Renal cortex interstitium (tissue), 15 donors: ENCODE measurements around the gene CAMK1D. TPM values are rescaled to one million over a fixed set of nuclear protein-coding genes. Genes with fewer than 3 reads are reported as not detected.
"Not testable (repeated sequence)": the region's sequence is repeated elsewhere in the genome, so short reads cannot be mapped to it uniquely, and the experiment has no call there.

Source experiments
- DNase-seq, 11 donors: peaks; one replicate each; pipeline ENCODE4 v3.0.0-alpha.2; 2013; ENCODE audit warnings: low read depth in 9 of 11, low spot score in 4 of 11; ENCODE audit errors: extremely low read depth in 1 of 11
- long read RNA-seq, 16 experiments: transcript quantifications; one replicate each; lab custom pipeline, GENCODE V29; 2026
- polyA plus RNA-seq, 3 donors: library from polyadenylated mRNA; unstranded; fragments of 120-200 nt; gene quantifications; one replicate each; pipeline ENCODE4 v1.2.1, GENCODE V29; 2013; ENCODE audit not compliant: insufficient read length in 3 of 3

The CAMK1D gene
- polyA plus RNA-seq = 10 to 100 TPM; 10.5 to 13.0 (median 10.8) TPM
- long read RNA-seq, donor 1 = 0 reads
- long read RNA-seq, donor 2 = 0 reads
- long read RNA-seq, donor 3 = 0 reads
- long read RNA-seq, donor 4 = 0 reads
- long read RNA-seq, donor 5 = 0 reads
- long read RNA-seq, donor 6 = 0 reads
- long read RNA-seq, donor 7 = 0 reads
- long read RNA-seq, donor 8, partial matches to known transcripts = 5 of 5 reads
- long read RNA-seq, donor 8, other reads (novel, unspliced or antisense) = 0 of 5 reads
- long read RNA-seq, donor 9 = 0 reads
- long read RNA-seq, donor 10 = 0 reads
- long read RNA-seq, donor 11 = 0 reads
- long read RNA-seq, donor 12 = 0 reads
- long read RNA-seq, donor 13 = 0 reads
- long read RNA-seq, donor 14 = 0 reads
- long read RNA-seq, donor 15 = 0 reads
- long read RNA-seq, donor 16 = 0 reads

GRCh38 chr10:12348870-12349628 lies at the start of gene CAMK1D:
TSS of gene CAMK1D (plus strand) at chr10:12349547.
- DNase-seq = peak in 5 of 11 donors; percentile 42 to 63 (median 58)

GRCh38 chr10:12301036-12301435 lies 48.3 kb upstream of the CAMK1D start:
- DNase-seq = not testable (repeated sequence)

DNA sequence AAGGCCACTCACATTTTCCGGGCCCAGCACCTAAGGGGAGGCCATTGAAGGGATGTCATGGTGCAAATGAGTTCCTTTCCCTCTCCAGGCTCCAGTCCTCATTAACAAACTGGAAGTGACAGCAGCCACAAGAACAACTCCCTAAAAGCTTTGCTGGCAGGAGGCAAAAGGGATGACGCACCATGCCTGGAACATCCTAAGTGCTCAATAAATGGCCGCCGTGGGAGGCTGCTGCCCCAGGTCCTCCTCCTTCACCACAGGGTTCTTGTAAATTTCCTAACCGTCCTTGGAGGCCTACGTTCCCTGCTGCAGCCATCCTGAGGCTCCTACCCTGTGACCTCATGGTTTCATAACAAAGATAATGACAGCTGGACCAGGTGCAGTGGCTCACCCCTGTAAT lies 41.3 kb upstream of the CAMK1D start:
- DNase-seq = no peak

DNA sequence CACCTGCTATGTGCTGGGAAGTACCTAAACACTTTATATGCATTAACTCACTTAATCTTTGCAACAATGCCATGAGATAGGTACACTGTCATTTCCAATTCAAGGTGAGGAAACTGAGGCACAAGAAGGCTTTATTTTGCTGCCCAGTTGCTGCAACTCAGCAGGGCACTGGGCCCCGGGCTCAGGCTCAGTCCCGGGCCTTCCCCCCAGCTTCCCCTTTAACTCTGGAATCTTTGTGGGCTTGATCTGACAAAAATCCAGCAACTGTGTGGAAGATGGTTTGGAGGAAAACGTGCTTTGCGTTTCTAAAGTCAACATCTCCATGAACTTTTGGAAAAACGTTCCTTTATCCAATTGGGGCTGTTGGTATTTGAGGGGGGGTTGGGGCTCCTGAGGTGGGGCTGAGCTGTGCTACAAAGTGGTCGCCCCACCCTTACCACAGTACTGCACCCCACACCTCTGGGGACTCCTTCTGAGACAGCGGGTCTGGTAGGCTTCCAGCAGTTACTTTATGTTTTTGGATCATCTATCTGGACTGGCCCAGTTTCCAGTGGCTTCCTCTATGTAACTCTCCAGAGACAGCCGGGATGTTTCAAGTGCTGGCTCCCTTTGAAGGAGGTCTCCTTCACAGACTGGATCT lies 40.5 kb upstream of the CAMK1D start:
- no peak for DNase-seq

- DNase-seq = not testable (repeated sequence)
Measured at GRCh38 chr10:12309783-12310182, 39.6 kb upstream of the CAMK1D start.

DNA sequence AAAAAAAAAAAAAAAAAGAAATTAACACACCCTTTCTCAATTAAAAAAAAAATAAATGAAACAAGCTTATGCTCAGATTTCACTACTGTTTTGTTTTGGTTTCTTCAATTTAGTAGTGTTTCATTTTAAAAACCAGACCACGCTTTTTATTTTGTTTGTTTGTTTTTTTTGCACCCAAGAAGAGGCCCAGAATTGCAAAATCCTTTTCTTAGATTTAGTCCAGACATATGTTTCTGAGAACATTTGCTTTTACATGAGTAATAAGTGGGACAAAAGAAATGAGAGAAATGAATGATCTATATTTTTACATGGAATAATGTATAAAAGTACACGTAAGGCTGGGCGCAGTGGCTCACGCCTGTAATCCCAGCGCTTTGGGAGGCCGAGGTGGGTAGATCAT lies 34.5 kb upstream of the CAMK1D start:
- DNase-seq = no peak

DNA sequence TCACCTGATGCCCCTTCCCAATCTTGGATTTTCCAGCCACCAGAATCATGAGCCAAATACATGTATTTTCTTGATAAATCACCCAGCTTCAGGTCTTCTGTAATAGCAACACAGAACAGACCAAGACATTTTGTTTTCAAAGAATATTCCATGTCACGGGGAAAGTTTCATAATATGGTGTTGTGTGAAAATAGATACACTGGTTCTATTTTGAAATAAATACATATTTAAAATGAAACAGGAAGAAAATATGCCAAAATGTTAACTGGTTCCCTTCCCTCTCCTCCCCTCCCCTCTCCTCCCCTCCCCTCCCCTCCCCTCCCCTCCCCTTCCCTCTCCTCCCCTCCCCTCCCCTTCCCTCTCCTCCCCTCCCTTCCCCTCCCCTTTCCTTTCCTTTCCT lies 30.3 kb upstream of the CAMK1D start:
- DNase-seq = no peak

DNA sequence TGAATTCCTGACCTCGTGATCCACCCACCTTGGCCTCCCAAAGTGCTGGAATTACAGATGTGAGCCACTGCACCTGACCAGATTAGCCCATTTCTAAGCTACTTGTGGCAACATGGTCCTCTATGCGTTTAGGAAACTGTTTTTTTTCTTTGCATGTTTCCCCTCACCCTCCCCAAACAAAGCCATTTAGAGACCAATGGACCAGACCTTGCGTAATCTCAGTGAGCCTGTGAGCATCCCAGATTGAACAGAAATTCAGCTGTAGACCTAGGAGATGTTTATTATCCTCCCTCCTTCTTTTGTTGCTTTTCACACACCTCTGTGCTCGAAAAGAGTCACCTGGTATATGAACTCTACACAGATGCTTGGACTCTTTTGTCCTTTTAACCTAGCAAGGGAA lies 28.5 kb upstream of the CAMK1D start:
- DNase-seq = no peak

DNA sequence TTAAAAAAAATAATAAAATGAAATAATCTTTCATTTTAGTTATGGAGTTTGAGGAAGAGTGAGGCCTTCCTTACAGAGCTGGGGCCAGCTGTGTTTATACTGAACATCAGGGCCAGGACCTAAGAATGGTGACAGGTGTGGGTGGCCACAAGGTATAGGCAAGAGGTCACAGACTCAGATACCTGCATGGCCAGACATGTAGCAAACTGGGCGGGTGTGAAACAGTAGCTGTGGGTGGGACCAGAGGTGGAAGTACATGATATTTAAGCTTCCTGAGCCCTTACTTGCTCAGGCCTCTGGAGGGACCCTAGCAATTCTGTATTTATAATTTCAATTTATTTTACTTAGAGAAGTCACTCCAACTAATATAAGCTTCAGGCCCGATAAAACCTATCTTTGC lies 27.7 kb upstream of the CAMK1D start:
- no peak for DNase-seq

DNA sequence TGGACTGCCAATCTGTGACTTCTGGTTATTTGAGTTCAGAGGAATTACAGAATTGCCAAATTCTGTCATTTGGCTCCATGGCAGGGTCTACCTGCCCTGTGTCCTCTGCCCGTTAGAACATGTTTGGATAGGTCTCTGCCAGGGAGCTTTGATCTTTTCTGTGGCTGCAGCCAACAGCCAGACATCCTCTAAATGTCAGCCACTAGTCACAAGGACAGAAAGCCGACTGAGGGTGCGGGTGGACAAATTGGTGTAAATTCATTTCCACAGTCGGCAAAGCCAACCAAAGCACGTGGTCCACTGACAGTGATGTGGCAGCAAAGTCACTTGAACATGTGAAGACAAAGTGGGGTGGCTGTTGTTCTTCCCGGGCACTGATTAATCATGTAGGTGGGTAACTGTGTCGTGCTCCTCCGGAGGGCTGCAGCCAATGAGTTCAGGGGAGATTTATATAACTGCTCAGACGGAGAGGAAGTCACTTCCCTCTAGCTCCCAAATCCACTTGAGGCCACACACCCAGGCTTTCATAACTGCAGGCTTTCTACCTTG lies 26.7 kb upstream of the CAMK1D start:
- no peak for DNase-seq

- DNase-seq = no peak
Measured at GRCh38 chr10:12324530-12324929, 24.8 kb upstream of the CAMK1D start.

DNA sequence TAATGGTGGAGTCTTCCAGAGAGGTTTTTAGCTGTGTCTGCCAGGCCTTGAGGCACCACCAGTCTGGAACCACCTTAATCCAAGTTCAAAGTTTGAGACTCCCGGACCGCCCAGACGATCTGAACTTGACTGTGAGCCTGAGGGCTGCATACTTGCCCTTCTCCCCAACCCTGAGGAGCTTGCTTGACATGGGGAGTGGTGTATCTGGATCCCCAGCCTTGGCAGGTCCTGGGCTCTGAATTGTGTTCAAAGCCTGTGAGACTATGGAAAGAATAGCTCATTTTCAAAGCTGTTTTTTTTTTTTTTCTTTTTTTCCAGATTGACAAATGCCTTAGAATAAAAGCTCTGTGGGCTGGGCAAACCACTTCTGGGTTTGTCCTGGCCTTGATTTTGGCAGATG lies 22.3 kb upstream of the CAMK1D start:
- DNase-seq = no peak

DNA sequence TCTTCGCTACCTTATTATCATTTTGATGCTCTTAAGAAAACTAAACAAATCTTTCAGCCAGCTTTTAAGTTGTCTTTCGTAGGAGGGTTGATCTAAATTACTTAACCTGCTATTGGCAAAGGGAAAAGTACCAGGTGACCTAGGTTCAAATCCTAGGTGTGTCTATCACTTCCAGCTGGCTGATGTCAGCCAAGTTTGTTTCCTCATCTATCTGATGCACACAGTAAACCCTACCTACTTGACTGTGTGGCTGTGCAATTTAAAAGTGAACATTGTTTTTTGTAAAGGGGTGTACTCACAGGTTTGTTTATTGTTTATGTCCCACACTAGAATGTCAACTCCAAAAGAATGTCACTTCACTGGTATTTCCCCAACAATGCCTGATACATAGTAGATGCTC lies 21.9 kb upstream of the CAMK1D start:
- no peak for DNase-seq

DNA sequence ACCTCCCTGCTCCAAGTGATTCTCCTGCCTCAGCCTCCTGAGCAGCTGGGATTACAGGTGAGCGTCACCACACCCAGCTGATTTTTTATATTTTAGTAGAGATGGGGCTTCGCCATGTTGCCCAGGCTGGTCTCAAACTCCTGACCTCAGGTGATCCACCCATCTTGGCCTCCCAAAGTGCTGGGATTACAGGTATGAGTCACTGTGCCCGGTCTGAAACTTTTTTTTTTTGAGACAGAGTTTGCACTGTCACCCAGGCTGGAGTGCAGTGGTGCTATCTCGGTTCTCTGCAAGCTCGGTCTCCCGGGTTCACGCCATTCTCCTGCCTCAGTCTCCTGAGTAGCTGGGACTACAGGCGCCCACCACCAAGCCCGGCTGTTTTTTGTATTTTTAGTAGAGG lies 21.0 kb upstream of the CAMK1D start:
- DNase-seq = not testable (repeated sequence)

GRCh38 chr10:12332572-12333379 lies 16.6 kb upstream of the CAMK1D start:
- no peak for DNase-seq

GRCh38 chr10:12333380-12334185 lies 15.8 kb upstream of the CAMK1D start:
- DNase-seq = no peak

DNA sequence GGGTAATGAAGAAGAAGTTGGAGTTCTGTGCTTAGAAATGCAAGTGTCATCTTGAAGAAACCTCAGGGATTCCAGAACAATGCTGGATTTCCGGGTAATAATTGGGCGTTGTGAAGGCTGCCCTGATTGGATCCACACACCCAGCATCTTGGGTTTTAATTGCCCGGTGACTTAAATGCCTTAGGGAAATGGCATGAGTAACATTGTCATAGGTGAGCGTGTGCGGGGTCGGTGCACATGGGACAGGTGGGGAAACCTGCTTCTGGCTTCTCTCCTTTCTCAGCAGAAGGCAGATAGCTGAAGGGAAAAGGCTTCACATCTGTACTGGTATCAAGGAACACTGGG lies 15.2 kb upstream of the CAMK1D start:
- no peak for DNase-seq

GRCh38 chr10:12335169-12335568 lies 14.2 kb upstream of the CAMK1D start:
- DNase-seq = not testable (repeated sequence)
